ENCODE data around the gene DRP2.
"Not testable (repeated sequence)": the region's sequence is repeated elsewhere in the genome, so short reads cannot be mapped to it uniquely, and the experiment has no call there.

Gene DRP2

DNA sequence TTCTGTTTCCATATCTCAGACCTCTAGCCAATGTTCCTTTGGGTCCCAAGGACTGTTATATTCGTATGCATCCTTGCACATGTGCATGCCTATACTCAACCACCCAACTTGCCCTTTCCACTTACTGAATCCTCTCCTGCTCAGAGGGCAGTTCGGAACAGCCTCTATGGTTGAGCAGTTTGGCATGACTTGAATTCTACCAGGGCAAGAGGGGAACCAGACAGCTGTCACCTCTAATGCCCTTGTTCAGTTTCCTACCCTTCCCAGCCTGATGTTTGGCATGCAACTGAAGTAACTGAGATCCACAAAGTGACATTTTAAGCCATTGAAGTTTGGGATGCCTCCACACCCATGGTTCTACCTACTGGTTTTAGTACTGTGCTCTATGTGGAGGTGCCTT lies 17.5 kb downstream of the DRP2 start:
- no peak for DNase-seq

- no peak for DNase-seq
Observed at GRCh38 chrX:101241531-101241930, 21.9 kb downstream of the DRP2 start.

DNA sequence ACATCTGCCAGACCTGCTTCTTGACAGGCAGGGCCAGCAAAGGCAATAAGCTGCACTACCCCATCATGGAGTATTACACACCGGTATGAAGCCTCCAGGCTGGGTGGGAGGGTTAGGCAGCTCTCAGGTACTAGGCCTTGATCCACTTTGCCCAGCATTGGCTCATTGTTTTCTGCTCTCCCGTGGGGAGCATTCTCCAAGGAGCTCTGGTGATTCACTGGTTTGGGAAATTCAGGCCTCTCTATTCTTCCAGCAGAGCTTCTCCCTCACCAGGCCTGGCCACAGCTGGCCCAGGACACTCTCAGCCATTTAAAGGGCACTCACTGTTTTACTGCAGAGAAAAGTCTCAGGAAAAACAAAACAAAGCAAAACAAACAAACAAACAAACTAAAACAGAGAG lies 33.0 kb downstream of the DRP2 start:
- DNase-seq = no peak

- no peak for DNase-seq
Observed at GRCh38 chrX:101257448-101258258, 38.1 kb downstream of the DRP2 start.

DNA sequence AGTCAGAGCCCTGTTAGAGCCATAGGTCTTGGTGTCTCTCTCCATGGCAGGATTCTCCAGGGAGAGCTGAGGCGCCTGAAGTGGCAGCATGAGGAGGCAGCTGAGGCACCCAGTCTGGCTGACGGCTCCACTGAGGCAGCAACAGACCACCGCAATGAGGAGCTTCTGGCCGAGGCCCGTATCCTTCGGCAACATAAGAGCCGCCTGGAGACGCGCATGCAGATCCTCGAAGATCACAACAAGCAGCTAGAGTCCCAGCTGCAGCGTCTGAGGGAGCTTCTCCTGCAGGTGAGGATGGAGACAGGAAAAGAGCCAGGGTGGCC lies 38.6 kb downstream of the DRP2 start:
- DNase-seq = no peak

DNA sequence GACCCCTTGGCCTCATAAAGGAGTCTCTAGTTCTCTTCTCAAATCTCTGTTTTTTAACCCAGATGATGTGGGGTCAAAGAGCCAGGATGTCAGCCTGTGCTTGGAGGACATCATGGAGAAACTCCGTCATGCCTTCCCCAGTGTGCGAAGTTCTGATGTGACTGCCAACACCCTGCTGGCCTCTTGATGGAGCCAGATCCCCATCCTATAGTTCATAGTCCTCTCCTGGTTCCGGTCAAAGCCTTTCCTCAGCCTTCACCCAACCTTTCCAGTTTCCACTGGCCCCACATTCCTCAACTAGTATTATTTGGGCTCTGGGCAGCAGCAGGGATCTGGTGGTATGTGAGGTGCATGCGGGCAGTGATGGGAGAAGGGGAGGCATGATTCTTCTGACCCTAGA lies 40.8 kb downstream of the DRP2 start:
- no peak for DNase-seq

DNA sequence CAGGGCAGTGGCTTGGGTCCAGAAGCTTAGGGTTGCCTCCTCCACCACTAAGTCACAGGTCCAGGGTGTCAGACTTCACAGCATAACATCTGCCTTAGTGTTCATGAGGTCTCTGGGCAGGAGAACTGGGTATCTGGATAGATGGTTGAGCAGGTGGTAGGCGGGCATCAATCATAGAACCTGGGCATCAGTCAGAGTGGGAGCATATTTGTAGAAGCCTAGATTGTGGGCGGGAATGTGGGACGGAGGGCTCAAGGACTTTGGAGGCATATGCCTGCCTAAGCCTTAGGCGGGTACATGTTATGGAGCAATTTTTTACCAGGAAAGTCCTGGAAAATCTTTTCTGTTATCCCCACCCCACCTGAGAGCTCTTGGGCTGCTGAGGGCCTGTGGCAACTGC lies 43.0 kb downstream of the DRP2 start:
- DNase-seq = no peak

- DNase-seq = no peak
Observed at GRCh38 chrX:101263766-101264165, 44.2 kb downstream of the DRP2 start.

DNA sequence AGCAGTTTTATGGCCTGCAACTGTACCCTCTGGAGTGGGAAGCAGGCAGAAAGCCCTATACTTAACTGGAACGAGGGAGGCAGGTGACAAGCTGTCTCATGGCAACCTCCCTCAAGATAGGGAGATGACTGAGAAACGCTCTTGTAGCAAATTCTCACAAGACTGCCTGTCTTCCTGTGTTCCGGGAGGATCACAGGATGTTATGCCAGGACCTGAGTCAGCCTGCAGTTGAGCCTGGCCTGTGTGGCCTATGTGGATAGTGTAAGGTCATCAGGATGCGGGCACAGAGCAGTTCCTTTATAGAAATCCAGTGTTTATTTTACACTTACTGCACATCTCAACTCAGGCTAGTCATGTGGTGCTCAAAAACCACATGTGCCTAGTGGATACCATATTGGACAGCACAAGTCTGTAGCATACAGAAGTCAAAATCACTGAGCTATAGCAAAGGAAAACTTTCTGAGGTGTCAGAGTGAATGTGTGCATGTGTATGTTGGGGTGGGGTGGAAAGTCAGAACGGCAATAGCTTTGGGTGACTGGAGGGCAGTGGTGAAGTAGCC lies 46.4 kb downstream of the DRP2 start:
- DNase-seq = no peak

DNA sequence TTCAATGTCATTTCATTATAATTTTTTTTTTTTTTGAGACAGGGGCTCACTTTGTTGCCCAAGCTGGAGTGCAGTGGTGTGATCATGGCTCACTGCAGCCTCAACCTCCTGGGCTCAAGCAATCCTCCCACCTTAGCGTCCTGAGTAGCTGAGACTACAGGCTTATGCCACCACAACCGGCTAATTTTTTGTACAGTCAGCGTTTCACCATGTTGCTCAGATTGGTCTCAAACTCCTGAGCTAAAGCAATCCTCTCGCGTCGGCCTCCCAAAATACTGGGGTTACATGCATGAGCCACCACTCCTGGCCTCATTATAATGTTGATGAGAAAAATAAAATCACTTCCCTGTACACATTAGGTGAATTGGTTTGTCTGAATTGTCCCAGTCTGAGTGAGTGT lies 54.6 kb downstream of the DRP2 start:
- no peak for DNase-seq

DNA sequence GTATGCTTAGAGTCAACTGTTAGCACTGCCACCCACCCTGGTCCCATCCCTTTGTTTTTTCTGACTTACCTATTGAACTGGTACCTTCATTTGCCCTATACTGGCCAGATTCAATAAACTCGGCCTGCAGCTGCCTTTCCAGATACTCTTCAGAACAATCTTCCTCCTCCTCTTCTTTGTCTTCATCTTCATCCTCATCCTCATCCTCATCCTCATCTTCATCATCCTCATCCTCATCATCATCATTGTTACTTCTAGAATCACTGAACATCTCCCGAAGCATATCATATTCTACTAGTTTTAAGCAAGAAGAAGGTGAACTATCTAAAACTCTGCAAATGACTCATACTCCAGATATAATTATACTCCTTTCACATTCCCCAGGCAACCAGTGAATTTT lies 56.7 kb downstream of the DRP2 start:
- DNase-seq = no peak

- DNase-seq = no peak
Observed at GRCh38 chrX:101287402-101287801, 67.8 kb downstream of the DRP2 start.

DNA sequence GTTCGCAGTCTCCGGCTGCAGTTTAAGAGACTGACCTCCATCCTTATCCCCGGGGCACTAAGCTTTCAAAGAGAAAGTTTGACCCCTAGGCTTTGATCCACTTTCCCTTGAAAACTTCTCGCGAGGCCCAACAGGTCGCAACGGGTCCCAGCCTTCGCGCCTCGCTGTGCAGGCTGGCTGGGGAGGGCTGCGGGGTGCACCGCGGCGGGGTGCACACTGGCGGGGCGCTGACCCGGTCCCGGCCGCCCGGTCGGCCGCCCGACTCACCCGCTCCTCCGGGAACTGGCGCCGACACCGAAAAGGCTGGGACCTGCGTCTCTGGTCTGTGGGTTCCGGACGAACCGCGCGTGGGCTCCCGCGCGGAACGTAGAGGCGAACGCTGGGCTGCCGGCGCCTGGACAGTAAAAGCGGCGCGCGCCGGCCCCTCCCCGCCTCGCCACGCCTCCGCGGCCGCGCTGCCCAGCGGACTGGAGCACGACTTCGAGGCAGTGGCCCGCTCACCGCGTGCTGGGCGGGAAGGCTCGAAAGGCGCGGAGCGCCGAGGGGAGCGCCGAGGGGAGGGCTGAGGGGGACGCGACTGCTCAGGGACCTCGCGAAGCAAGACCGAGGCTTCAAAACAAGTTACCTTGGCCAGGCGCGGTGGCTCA lies 71.5 kb downstream of the DRP2 start, which contains the start of gene TAF7L:
Gene TAF7L, minus strand, starts transcription at position 378 of the 647 bp plus-strand sequence. CDS start 3,791 bp downstream, outside the sequence.
- no peak for DNase-seq

- DNase-seq = not testable (repeated sequence)
Observed at GRCh38 chrX:101295603-101296002, 76.0 kb downstream of the DRP2 start.

- no peak for DNase-seq
Observed at GRCh38 chrX:101303790-101304189, 84.2 kb downstream of the DRP2 start.
